OCI-LY3 (cell line): ENCODE data around the gene NFIB.

Experiments
- CTCF ChIP-seq: fragments of 200-600, 300-600 bp; sonication (generic); IDR thresholded peaks from 2 replicates; pipeline ENCODE4 v1.5.1; 2014; ENCODE audit warnings: antibody characterized with exemption, low read length, low read depth
- EZH2phosphoT487 ChIP-seq: fragments of 200-600 bp; shearing (Covaris generic); IDR thresholded peaks from 2 replicates; pipeline ENCODE4 v1.6.1; 2018; ENCODE audit warnings: antibody characterized with exemption, mixed run types, low read depth

- TF ChIP-seq CTCF = no peak
- no peak for TF ChIP-seq EZH2phosphoT487
Measured at GRCh38 chr9:14261616-14262015, 52.3 kb downstream of the NFIB start.
